OCI-LY7 (cell line): ENCODE measurements around the gene SCLT1.

Experiments
- CTCF ChIP-seq: fragments of 200-600 bp; sonication (generic); conservative IDR thresholded peaks from 2 replicates; pipeline ENCODE4 v1.5.1; 2014; ENCODE audit warnings: mild to moderate bottlenecking, antibody characterized with exemption, low read length, moderate library complexity, mixed read lengths
- EZH2phosphoT487 ChIP-seq: fragments of 200-600 bp; sonication (generic); IDR thresholded peaks from 2 replicates; pipeline ENCODE4 v1.6.1; 2018; ENCODE audit warnings: low read depth, borderline replicate concordance, mild to moderate bottlenecking, mixed run types, antibody characterized with exemption, low read length, moderate library complexity, mixed read lengths

DNA sequence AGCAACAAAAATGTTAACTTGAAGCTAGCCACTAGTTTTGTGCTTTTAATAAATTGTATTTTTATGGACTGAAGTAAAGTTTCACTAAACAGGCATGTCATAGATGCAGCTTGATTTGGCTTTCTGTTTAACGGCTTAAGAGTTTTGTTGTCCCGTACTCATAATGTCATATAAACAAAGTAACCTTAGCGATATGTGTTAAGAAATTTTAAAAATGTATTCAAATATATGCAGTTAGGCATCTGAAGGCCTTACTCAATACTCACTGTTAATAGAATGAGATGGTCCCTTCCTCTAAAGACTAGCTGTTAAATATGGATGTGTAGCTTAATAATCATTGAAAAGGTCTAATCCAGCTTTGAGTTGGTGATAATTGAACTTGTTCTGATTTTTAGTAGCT, 1.0 kb upstream of the SCLT1 start:
- TF ChIP-seq CTCF: no peak
- TF ChIP-seq EZH2phosphoT487: no peak
